ENCODE results near the gene RFWD3.

Gene RFWD3

DNA sequence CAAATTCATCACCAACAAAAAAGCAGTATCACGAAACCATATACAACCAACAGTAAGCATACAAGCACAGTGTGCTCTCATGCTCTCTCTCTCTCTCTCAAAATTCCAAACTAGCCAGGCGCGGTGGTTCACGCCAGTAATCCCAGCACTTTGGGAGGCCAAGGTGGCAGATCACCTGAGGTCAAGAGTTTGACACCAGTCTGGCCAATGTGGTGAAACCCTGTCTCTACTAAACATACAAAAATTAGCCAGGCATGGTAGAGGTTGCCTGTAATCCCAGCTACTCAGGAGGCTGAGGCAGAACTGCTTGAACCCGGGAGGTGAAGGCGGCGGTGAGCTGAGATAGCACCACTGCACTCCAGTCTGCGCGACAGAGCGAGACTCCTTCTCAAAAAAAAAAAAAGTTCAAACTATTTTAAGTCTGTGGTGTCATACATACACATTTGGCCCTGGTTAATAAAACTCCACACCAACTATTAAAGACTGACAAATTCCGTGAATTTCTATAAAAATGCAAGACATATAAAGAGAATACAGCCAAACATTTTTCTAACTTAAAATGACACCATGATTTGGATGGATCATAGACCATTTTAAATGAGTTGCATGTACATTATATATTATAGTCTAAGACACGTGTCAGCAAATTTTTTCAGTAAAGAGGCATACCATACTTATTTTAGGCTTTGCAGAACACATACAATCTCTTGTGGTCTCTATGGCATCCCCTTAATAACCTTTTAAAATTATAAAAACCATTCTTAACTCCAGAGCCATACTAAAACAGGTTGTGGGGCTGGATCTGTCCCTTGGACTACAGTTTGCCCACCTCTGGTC, 90.7 kb downstream of the RFWD3 start:
- DNase-seq: no peak

- DNase-seq: no peak
Measured at GRCh38 chr16:74575175-74575806, 91.4 kb downstream of the RFWD3 start.

DNA sequence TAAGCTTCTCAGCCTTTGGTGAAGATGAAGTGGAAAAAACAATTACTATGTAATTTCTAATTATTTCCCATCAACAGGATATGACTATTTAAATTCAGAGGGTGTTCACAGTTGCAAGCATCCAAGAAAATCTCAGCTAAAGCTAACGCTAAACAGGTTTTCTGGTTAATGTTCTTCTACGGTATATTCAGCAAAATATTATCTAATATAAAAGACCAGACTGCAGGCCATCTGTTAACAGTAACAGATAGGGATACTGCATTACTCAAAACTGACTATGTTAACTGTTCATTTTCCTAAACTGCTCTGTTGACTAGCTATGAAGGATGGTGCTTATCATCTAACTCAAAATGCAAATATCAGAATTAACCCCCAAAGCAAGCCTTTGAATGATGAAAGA, 92.5 kb downstream of the RFWD3 start:
- DNase-seq: no peak

DNA sequence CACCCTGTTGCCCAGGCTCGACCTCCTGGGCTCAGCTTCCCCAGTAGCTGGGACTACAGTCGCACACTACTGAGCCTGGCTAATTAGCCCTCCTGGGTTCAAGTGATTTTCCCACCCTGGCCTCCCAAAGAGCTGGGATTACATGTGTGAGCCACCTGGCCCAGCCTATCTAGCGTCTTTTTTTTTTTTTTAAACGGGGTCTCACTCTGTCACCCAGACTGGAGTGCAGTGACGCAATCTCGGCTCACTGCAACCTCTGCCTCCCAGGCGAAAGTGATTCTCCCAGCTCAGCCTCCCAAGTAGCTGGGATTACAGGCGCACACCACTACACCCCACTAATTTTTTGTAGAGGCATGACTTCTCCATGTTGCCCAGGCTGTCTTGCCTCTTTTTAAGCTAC, 93.1 kb downstream of the RFWD3 start:
- no peak for DNase-seq
